Measurements from ENCODE around the gene ATP2C1.
A peak's percentile ranks its signal among the peaks of the same experiment; 100 is the strongest.
"Not testable (repeated sequence)": the region's sequence is repeated elsewhere in the genome, so short reads cannot be mapped to it uniquely, and the experiment has no call there.

The ATP2C1 gene, protein sequence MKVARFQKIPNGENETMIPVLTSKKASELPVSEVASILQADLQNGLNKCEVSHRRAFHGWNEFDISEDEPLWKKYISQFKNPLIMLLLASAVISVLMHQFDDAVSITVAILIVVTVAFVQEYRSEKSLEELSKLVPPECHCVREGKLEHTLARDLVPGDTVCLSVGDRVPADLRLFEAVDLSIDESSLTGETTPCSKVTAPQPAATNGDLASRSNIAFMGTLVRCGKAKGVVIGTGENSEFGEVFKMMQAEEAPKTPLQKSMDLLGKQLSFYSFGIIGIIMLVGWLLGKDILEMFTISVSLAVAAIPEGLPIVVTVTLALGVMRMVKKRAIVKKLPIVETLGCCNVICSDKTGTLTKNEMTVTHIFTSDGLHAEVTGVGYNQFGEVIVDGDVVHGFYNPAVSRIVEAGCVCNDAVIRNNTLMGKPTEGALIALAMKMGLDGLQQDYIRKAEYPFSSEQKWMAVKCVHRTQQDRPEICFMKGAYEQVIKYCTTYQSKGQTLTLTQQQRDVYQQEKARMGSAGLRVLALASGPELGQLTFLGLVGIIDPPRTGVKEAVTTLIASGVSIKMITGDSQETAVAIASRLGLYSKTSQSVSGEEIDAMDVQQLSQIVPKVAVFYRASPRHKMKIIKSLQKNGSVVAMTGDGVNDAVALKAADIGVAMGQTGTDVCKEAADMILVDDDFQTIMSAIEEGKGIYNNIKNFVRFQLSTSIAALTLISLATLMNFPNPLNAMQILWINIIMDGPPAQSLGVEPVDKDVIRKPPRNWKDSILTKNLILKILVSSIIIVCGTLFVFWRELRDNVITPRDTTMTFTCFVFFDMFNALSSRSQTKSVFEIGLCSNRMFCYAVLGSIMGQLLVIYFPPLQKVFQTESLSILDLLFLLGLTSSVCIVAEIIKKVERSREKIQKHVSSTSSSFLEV

DNA sequence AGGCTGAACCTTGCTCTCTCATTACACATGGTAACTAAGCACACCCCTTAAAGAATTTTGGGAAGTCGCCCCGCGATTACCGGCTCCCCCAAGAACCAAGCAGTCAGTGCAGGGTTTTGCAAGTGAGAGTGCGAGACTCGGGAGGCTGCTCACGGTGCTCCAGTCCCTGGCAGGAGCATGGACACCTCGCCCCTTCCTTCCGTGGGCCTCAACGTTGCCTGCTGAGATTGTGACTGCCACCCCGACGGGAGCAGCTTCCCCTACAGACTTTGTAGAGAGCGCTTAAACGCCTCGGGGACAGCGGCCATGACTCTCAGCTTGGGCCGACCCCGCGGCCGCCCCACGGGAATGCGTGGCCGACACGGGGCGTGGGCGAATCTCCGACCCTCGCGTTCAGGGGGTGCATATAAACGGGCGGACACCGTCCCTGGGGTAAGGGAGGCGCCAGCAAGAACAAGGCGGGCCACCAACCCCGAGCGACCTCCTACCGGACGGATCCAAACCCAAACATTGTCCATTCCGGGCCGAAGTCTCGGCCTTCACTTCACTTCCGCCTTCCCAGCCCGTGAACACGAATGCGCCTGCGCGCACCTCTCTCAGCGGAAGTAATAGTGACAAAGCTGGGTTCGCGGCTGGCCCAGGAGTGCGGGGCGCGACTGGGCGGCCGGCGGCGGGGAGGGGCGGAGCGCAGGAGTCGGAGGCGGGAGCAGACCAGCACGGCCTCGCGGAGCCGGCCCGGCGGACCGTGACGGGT is at the start of gene ATP2C1:
TSS of gene ATP2C1 (plus strand) at position 709 of the 754 bp plus-strand sequence. CDS start 686 bp downstream, outside the sequence.
- DNase-seq = peak; percentile 94
- peak within 1 kb of the TSS; percentile 94 for H3K27ac Mint-ChIP-seq
- peaks cover 5% of the 10 kb centered on the region for H3K36me3 Mint-ChIP-seq
- peaks cover 44% of the 10 kb centered on the region for H3K4me1 Mint-ChIP-seq
- CTCF ChIA-PET = interaction anchor here (0.6 to 4.1 kb wide), 14 partner anchors 10 to 192 kb away, joined by 3 to 46 read pairs (median 3); partner anchors contain the start of genes ASTE1 and NEK11
- no peaks in the 10 kb centered on the region for H3K27me3 Mint-ChIP-seq
- no peaks in the 10 kb centered on the region for H3K9me3 Mint-ChIP-seq
- H3K4me3 Mint-ChIP-seq = peak within 1 kb of the TSS; percentile 94

DNA sequence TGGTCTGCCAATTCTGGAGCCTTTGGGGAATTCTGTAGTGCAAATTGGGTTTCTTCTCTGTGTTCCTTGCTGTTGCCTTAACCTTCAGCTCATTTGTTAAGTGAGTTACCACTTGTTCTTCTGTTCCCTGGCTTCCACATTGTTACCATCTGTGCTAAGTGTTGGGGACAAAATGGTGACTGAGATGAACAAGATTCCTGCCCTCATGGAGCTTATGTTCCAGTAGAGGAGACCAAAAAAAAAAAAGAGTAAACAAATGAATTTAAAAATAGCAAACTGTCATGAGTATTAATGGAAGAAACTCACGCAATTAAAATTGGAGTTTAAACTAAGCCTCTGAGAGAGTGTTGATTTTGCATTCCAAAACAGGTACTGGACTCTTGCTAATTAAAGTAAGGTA is 49.4 kb upstream of the ATP2C1 start:
- DNase-seq = no peak
- Mint-ChIP-seq H3K27me3 (peaks cover 13% of the 10 kb centered on the region), H3K4me1 (peaks cover 4% of the 10 kb centered on the region), H3K36me3 (no peaks in the 10 kb centered on the region), H3K4me3 (no peak overlapping the region), H3K27ac (no peak overlapping the region), H3K9me3 (no peaks in the 10 kb centered on the region)
- CTCF ChIA-PET = no interaction called here

DNA sequence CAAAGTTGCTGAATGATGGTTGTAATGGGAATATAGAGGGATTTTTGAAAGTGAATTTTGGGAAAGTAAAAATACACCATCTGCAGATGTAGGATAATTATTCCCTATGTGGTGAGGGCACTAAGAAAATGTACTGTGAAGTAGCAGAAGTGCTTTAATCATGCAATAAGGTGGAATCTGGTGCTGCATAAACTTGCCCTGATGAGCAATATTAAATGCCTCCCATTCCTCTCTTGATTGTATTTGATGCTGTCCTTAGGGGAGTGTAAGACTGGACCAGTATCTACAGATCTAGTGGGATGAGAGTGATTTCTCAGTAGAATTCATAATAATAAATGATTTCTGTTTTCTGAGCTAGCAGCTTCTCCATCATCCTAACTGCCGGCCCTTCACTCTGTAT is 47.7 kb upstream of the ATP2C1 start:
- CTCF ChIA-PET = no interaction called here
- H3K4me1 Mint-ChIP-seq = peaks cover 19% of the 10 kb centered on the region
- no peak overlapping the region for H3K27ac Mint-ChIP-seq
- H3K27me3 Mint-ChIP-seq = peaks cover 13% of the 10 kb centered on the region
- DNase-seq = no peak
- no peak overlapping the region for H3K4me3 Mint-ChIP-seq
- H3K9me3 Mint-ChIP-seq = no peaks in the 10 kb centered on the region
- H3K36me3 Mint-ChIP-seq = no peaks in the 10 kb centered on the region

DNA sequence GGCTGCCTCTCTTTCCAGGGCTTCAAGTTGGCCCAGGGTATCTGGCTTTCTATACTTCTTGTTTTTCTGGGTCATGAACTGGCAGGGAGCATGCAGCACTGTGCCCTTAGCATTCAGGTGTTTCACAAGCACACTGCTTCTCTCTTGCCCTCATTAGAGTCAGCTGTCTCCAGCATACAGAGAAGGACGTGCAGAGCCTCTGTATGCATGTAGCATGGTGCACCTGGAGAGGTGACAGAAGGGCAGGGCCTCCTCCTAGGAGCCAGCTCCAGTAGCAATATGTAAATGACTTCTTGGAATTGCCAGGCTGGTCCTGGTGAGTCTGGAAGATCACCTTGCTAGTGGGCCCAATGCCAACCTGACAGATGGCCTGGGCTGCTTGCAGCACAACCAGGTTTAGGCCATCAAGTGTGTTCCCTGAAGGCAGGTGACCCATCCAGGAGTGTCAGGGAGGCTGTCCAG is 44.8 kb upstream of the ATP2C1 start:
- Mint-ChIP-seq H3K27ac (no peak overlapping the region), H3K27me3 (peaks cover 13% of the 10 kb centered on the region), H3K4me3 (no peak overlapping the region), H3K4me1 (peaks cover 24% of the 10 kb centered on the region), H3K9me3 (no peaks in the 10 kb centered on the region), H3K36me3 (no peaks in the 10 kb centered on the region)
- DNase-seq = no peak
- CTCF ChIA-PET = no interaction called here

DNA sequence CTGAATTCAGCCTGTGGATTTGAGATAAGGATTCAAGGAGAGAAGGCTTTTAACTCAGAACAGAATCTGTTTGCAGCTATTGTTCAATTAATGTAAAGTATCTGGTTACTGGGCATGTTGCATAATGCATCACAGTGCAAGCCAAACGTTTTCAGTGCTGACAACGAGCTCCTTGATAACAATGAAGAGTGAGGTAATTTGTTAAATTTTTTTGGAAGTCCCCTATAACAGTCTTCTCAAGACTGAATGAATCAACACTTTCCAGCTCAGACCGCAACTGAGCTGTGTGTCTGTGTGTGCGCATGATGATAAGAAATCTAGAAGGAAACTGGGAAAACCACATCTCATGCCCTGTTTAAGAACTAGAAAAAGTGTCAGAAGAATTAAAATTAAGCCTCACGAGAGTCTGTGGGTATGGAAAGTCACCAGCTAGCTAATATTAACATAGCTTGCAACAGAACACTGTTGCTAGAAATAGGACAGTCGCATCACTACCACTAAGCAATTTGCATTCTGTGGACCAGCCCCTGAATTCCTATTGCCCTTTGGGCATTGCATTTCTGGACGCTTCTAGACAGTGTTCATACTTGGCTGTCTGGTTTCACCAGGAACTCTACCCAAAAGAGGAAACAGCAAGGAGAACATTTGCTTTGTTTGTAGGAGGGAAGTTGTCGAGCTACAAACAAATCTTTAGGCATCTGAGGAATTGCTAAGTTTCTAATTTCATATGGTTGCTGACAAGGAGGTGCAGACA is 43.7 kb upstream of the ATP2C1 start:
- DNase-seq = peak; percentile 51
- no peaks in the 10 kb centered on the region for H3K9me3 Mint-ChIP-seq
- CTCF ChIA-PET = interaction anchor here (1.4 to 2.3 kb wide), 2 partner anchors 10 to 43 kb away, joined by 5 to 16 read pairs; partner anchors contain the start of gene ATP2C1
- peaks cover 24% of the 10 kb centered on the region for H3K4me1 Mint-ChIP-seq
- peak overlapping the region; percentile 26 for H3K27ac Mint-ChIP-seq
- H3K36me3 Mint-ChIP-seq = no peaks in the 10 kb centered on the region
- peaks cover 11% of the 10 kb centered on the region for H3K27me3 Mint-ChIP-seq
- H3K4me3 Mint-ChIP-seq = peak overlapping the region; percentile 14

DNA sequence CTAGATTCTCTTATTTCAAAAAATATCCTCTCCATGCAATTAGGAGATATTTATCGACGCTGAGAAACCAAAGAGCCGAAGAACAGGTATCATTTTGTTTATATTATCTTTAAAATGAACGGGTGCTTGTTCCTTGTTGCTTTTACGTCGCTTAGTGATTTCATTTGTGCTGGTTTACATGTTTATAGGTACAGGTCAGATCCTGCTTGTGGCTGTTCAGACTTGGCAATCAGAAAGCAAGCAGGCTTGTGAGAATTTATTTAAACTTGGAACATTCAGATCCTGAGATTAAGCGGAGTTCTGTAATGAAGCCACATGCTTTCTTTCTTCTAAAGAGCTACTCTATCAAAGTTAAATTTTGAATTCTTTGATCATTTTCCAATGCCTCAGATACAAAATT is 43.0 kb upstream of the ATP2C1 start:
- Mint-ChIP-seq H3K27ac (peak overlapping the region; percentile 26), H3K27me3 (peaks cover 4% of the 10 kb centered on the region), H3K36me3 (no peaks in the 10 kb centered on the region), H3K9me3 (no peaks in the 10 kb centered on the region), H3K4me3 (no peak overlapping the region), H3K4me1 (peaks cover 24% of the 10 kb centered on the region)
- CTCF ChIA-PET = interaction anchor here (1.4 to 2.3 kb wide), 2 partner anchors 11 to 42 kb away, joined by 5 to 16 read pairs; partner anchors contain the start of gene ATP2C1
- DNase-seq = no peak

DNA sequence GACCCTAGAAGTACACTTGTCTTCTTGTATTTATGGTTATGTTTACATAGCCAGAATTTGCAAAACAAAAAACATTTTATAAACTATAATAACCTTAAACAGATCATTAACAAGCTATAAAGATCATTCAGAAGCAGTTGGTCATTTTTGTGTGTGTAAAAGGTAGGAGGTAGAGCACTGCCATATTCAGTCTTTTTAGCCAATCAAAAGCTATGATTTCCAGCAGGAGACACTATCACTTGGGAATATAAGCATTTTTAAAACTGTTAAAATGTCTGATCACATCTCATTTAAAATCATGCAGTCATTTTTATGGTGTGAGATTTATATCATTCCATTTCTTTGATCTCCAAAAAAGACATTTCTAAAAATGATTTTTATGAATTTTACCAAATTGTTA is 42.6 kb upstream of the ATP2C1 start:
- H3K4me1 Mint-ChIP-seq = peaks cover 24% of the 10 kb centered on the region
- no peak overlapping the region for H3K27ac Mint-ChIP-seq
- no peak overlapping the region for H3K4me3 Mint-ChIP-seq
- DNase-seq = no peak
- H3K9me3 Mint-ChIP-seq = no peaks in the 10 kb centered on the region
- CTCF ChIA-PET = interaction anchor here (2.3 kb wide), 1 partner anchor 42 kb away, joined by 16 read pairs; the partner anchor contains the start of gene ATP2C1
- H3K36me3 Mint-ChIP-seq = no peaks in the 10 kb centered on the region
- H3K27me3 Mint-ChIP-seq = peaks cover 4% of the 10 kb centered on the region

DNA sequence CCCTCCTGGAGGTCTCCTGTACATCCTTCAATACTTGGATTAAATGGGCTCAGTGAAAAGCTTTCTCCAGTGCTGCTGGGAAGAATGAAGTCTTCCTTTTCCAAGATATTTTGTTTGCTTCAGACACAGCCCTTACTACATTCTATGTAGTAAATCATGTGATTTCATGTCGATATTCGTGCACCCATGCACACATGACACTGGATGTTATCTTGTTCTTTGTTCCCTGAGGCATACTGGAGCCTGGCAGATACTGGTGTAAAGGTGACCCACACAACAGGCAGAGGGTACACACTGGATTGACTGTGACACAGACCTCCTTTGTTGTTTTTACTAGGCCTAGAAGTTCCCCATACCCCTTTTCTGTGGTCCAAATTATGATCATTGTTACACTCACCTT is 40.3 kb upstream of the ATP2C1 start:
- no peak overlapping the region for H3K4me3 Mint-ChIP-seq
- H3K9me3 Mint-ChIP-seq = no peaks in the 10 kb centered on the region
- H3K27ac Mint-ChIP-seq = no peak overlapping the region
- peaks cover 4% of the 10 kb centered on the region for H3K27me3 Mint-ChIP-seq
- no peak for DNase-seq
- H3K36me3 Mint-ChIP-seq = no peaks in the 10 kb centered on the region
- H3K4me1 Mint-ChIP-seq = peaks cover 24% of the 10 kb centered on the region
- CTCF ChIA-PET = interaction anchor here (0.6 kb wide), 1 partner anchor 110 kb away, joined by 3 read pairs; no protein-coding TSS in a partner anchor

DNA sequence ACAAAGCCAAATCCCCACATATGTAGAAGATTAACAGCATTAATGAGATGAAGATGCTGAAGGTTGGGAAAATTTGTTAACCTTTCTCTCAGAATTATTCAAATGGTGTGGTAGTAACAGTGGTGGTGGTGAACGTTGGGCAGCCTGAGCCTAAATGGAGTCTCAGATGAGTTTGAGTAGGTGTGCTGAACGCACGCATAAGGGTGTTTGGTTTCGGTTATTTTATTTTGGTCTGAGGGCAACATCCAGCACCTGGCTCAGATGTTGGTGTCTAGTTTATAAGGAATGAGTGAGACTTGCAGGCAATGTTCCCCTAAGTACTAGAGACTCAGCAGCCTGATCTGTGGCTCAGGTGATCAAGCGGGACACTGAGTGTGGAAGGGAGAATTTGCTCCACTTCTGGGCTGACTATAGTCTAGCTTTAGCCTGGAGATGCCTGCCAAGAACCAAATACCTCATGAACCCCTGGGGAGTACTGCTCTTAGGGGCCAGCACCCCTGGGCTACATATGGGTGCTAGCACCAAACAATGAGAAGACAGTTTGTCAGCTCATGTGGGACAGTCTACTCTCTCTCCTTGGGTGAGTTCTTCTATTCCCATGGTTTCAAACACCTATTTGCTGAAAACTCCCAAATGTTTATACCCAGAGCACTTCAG is 39.5 kb upstream of the ATP2C1 start:
- no peak for DNase-seq
- CTCF ChIA-PET = no interaction called here
- H3K27ac Mint-ChIP-seq = no peak overlapping the region
- H3K4me1 Mint-ChIP-seq = peaks cover 21% of the 10 kb centered on the region
- no peaks in the 10 kb centered on the region for H3K27me3 Mint-ChIP-seq
- H3K36me3 Mint-ChIP-seq = no peaks in the 10 kb centered on the region
- H3K9me3 Mint-ChIP-seq = no peaks in the 10 kb centered on the region
- no peak overlapping the region for H3K4me3 Mint-ChIP-seq

DNA sequence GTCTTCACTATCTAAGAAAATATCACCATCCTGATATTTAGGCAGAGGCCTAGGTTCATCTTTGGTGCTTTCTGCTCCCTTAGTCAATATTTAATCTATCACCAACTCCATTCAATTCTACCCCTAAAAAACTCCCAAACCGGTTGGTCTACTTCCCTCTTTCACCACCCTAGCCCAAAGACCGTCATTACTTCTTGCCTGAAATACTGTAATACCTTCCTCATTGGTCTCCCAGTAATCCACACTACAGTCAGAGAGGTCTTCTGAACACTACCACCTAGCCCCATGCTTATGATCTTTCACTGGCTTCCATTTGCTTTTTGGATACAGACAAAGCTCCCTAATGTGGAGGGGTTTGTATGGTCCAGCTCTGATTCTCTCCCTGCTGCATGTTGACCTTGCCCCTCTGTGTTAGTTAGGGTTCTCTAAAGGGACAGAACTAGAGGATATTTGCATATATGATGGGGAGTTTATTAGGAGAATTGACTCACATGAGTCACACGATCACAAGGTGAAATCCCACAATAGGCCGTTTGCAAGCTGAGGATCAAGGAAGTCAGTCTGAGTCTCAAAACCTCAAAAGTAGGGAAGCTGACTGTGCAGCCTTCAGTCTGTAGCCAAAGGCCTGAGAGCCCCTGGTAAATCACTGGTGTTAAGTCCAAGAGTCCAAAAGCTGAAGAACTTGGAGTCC is 36.4 kb upstream of the ATP2C1 start:
- no peaks in the 10 kb centered on the region for H3K36me3 Mint-ChIP-seq
- no peak for DNase-seq
- no peak overlapping the region for H3K27ac Mint-ChIP-seq
- CTCF ChIA-PET = no interaction called here
- H3K9me3 Mint-ChIP-seq = no peaks in the 10 kb centered on the region
- no peaks in the 10 kb centered on the region for H3K4me1 Mint-ChIP-seq
- no peak overlapping the region for H3K4me3 Mint-ChIP-seq
- H3K27me3 Mint-ChIP-seq = peaks cover 7% of the 10 kb centered on the region

DNA sequence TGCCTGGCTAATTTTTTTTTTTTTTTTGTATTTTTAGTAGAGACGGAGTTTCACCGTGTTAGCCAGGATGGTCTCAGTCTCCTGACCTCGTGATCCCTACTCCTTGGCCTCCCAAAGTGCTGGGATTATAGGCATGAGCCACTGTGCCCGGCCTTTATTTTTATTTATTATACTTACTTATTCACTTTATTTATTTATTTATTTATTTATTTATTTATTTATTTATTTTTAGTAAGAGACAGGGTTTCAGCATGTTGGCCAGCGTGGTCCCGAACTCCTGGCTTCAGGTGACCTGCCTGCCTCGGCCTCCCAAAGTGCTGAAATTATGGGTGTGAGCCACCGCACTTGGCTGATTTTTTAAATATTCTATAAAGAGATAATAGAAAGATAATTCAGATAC is 31.8 kb upstream of the ATP2C1 start:
- H3K9me3 Mint-ChIP-seq, H3K27ac Mint-ChIP-seq, DNase-seq, H3K4me3 Mint-ChIP-seq, CTCF ChIA-PET, H3K4me1 Mint-ChIP-seq, H3K36me3 Mint-ChIP-seq: not testable (repeated sequence)
- peaks cover 14% of the 10 kb centered on the region for H3K27me3 Mint-ChIP-seq

DNA sequence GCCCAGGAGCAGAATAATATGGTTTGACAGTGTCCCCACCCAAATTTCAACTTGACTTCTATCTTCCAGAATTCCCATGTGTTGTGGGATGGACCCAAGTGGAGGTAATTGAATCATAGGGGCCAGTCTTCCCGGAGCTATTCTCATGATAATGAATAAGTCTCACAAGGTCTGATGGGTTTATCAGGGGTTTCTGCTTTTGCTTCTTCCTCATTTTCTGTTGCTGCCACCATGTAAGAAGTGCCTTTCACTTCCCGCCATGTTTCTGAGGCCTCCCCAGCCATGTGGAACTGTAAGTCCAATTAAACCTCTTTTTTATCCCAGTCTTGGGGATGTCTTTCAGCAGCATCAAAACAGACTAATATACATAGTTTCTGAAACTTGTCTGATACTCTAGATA is 28.4 kb upstream of the ATP2C1 start:
- DNase-seq = no peak
- H3K27me3 Mint-ChIP-seq = peaks cover 13% of the 10 kb centered on the region
- H3K9me3 Mint-ChIP-seq = peaks cover 2% of the 10 kb centered on the region
- H3K4me3 Mint-ChIP-seq = no peak overlapping the region
- no peaks in the 10 kb centered on the region for H3K4me1 Mint-ChIP-seq
- no peak overlapping the region for H3K27ac Mint-ChIP-seq
- CTCF ChIA-PET = no interaction called here
- no peaks in the 10 kb centered on the region for H3K36me3 Mint-ChIP-seq
